GM21390 (cell line): ENCODE results near the gene LRRC8D.

Experiments used
- ATAC-seq: cut with Tn5 transposase; IDR thresholded peaks from one replicate; pipeline ENCODE4 v1.9.1; 2021; ENCODE audit not compliant: unreplicated experiment

Gene LRRC8D

GRCh38 chr1:89865498-89866382, 44.9 kb downstream of the LRRC8D start:
- no peak for ATAC-seq

DNA sequence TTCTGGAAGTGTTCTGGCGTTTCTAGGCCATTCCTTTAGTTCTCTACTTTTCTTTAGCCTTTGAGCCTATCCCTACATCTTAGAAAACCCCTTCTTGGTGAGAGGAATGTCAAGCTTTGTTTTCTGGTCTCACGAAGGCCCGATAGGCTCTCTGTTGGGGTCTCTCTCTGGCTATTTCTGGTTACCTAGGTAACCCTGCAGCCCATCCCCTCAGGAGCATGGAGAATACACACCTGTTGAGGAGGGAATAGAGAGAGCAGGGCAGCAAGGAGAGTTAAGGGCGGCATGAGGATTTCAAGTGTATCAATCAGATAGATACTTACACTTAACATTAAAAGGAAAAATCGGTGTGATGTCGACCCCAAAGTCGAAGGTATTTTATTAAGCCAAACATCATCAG, 45.7 kb downstream of the LRRC8D start:
- ATAC-seq, result no peak

- no peak for ATAC-seq
Measured at GRCh38 chr1:89870998-89871397, 50.2 kb downstream of the LRRC8D start.

DNA sequence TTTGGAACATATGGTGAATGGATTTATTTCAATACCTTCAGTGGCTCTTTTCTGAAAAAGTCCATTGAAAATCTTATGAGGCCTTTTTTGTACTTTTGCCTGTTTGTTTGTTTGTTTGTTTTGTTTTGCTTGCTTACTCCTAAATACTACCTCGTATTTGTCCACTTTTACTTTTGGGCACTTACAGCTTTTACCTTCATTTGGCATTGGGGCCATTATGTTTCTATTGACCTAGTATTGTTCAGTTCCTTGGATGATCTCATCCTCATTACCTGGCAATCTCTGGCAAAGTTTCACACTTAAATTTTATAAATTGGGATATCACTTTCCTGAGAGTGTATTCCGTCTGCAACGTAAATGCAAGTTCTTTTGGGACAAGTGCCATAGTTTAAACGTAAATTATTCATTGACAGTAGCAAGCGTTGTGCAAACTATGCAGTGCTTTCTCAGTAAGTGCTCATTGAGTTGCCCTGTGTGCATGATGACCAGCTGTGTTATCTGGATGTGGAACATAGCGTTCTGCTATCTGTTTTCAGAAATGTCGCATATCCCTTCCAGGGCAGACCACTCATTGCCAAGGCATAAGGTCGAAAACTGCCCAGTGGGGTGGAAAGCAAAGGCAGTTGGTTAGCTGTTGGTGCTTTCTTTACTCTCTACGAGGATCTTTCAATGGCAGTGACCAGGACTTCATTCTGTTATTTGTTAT, 51.1 kb downstream of the LRRC8D start:
- ATAC-seq, result no peak

- no peak for ATAC-seq
Measured at GRCh38 chr1:89872567-89872966, 51.7 kb downstream of the LRRC8D start.

GRCh38 chr1:89873288-89873687, 52.5 kb downstream of the LRRC8D start:
- ATAC-seq, result no peak

GRCh38 chr1:89873770-89874169, 52.9 kb downstream of the LRRC8D start:
- no peak for ATAC-seq

GRCh38 chr1:89876463-89876862, 55.6 kb downstream of the LRRC8D start:
- ATAC-seq, result no peak

- no peak for ATAC-seq
Measured at GRCh38 chr1:89877756-89878155, 56.9 kb downstream of the LRRC8D start.

- no peak for ATAC-seq
Measured at GRCh38 chr1:89878256-89878655, 57.4 kb downstream of the LRRC8D start.

DNA sequence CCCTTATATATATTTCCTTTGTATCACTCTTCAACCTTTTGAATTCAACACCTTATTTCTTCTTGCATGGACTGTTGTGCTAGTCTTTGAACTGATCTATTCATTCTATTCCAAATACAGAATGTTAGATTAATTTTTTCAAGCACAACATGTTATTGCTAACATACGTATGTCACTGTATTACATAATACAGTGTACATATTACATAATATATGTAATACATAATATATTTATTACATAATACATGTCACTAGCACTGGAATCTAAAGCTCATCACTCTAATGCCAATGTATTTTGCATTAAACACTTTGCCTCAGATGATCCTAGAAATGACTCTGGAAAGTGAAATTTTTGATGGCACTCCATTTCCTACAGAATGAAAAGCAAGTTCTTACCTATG, 59.8 kb downstream of the LRRC8D start:
- ATAC-seq, result no peak

DNA sequence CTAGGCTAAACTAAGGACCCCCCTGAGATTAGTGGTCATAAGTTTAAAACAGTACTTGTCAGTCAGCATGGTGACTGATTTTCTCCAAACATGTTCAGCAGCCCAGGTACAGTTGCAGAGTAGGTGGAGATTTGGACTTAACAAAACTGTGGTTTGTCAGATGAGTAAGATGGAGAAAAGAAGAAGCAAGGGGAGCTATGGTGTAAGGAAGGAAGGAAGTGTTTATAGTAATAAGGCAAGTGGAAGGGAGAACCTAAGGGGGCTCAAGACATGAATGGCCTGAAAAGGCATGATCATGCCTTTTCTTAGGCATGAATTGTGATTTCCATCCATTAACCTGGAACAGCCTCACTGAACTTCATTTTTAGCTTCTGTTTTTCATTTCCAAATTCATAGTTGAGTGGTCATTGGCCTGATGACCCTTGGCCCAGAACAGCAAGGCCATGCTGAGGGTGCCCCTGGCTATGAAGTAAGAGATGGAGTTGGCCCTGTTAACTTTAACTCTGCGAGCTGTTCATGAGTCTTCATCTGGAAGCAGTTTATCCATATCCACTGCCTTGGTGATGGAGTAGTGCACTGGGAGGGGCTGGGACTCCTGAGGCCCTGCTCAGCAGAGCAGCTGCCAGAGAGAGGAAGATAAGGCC, 60.7 kb downstream of the LRRC8D start:
- no peak for ATAC-seq

- no peak for ATAC-seq
Measured at GRCh38 chr1:89882348-89883029, 61.7 kb downstream of the LRRC8D start.

DNA sequence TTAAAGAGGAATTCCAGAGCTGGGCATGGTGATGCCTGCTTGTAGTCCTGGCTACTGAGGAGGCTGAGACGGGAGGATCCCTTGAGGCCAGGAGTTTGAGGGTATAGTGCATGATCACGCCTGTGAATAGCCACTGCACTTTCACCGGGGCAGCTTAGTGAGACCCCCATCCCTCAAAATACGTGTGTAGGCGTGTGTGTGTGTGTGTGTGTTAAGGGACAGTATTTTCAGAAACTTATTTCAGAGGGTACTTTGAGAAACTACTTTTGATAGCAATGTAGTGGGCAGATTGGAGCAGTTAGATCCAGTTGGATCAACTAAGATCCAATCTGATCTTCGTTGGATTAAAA, 62.2 kb downstream of the LRRC8D start:
- no peak for ATAC-seq

DNA sequence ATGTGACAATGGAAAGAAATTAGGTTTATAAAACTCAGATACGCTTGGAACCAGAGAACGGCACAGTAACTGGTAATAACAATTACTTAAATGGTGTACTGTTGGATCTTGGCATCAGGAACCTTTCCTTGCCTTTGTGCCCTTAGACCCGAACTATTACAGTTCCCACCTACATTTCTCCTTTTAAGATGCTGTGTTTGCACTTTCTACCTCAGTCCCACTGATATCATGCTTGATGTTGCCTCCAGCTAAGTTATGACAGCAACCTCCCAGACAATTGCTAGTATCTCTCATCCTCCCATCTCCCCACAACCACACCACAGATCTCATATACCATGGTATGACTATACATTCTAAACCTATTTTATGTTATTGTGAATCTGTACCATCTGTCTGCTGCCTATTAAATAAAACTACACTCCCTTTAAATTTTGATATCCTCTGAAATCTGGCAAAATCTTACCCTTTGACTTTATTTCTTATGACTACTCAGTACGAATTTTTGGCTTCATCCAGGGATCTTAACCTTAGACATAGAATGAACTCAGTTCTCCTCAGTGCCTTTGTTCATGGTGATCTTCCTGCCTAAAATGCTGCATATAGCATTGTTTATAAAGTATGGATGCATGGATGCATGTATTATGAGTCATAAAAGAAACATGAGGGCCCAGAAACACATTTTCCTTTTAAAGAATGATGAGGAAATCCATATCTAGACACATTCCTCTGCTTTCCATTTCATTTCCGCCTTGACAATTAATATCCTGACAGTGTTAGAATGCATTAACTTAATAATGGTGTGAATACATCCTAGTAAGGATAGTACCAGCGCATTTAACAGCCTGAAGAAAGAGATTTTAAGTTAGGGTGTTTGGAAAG, 64.1 kb downstream of the LRRC8D start:
- no peak for ATAC-seq

GRCh38 chr1:89887270-89887669, 66.4 kb downstream of the LRRC8D start:
- no peak for ATAC-seq

DNA sequence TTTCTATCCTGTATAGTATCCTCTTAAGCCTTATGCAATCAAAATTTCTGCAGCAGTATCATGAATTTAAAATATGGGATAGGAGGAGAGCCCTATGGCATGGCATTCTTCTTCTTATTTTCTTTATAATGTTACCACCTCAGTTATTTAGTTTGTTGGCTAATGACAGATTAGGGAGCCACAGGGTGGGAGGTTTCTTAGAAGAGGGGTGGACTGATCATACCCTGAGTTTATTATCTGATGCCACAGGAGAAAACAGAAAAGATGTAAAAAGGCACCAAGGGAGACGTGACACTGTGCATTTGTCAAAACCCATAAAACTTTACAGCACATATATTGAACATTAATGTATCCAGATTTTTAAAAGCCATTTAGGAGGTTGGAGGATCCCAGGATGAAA, 66.9 kb downstream of the LRRC8D start:
- no peak for ATAC-seq

- no peak for ATAC-seq
Measured at GRCh38 chr1:89888480-89889322, 67.9 kb downstream of the LRRC8D start.

- no peak for ATAC-seq
Measured at GRCh38 chr1:89889323-89889615, 68.4 kb downstream of the LRRC8D start.
